ENCODE results near the gene STIP1. TPM values are rescaled to one million over a fixed set of nuclear protein-coding genes. Genes with fewer than 3 reads are reported as not detected.
A peak's percentile ranks its signal among the peaks of the same experiment; 100 is the strongest.

Gene STIP1
- total RNA-seq = 100 to 1,000 TPM; 439 to 477 (median 457) TPM

GRCh38 chr11:64185693-64186491 is at the start of gene STIP1:
Gene STIP1, plus strand, starts transcription at chr11:64186171. Its CDS starts 91 bp downstream, at chr11:64186262.
- no peaks in the 10 kb centered on the region for H3K9me3 Mint-ChIP-seq
- ATAC-seq (peak; percentile 87 to 88), DNase-seq (peak; percentile 97)
- peak within 1 kb of the TSS; percentile 96 for H3K4me3 Mint-ChIP-seq
- no peaks in the 10 kb centered on the region for H3K27me3 Mint-ChIP-seq (ENCODE audit: low read depth)
- H3K4me1 Mint-ChIP-seq (ENCODE audit: low read depth) = peaks cover 39% of the 10 kb centered on the region
- H3K36me3 Mint-ChIP-seq (ENCODE audit: insufficient read depth) = peaks cover 5% of the 10 kb centered on the region

GRCh38 chr11:64136765-64137441 is 49.1 kb upstream of the STIP1 start:
- Mint-ChIP-seq H3K4me3 (no peak overlapping the region), H3K4me1 (ENCODE audit: low read depth) (no peaks in the 10 kb centered on the region), H3K36me3 (ENCODE audit: insufficient read depth) (no peaks in the 10 kb centered on the region)

GRCh38 chr11:64138398-64138797 is 47.6 kb upstream of the STIP1 start:
- DNase-seq (no peak), ATAC-seq (no peak)
- H3K4me3 Mint-ChIP-seq = no peak overlapping the region
- no peaks in the 10 kb centered on the region for H3K27me3 Mint-ChIP-seq (ENCODE audit: low read depth)
- H3K9me3 Mint-ChIP-seq = no peaks in the 10 kb centered on the region
- peaks cover under 1% of the 10 kb centered on the region for H3K4me1 Mint-ChIP-seq (ENCODE audit: low read depth)
- no peaks in the 10 kb centered on the region for H3K36me3 Mint-ChIP-seq (ENCODE audit: insufficient read depth)

More at GRCh38 chr11:64136765-64137441, 49.1 kb upstream of the STIP1 start:
- no peak for DNase-seq
- no peaks in the 10 kb centered on the region for H3K27me3 Mint-ChIP-seq (ENCODE audit: low read depth)
- H3K9me3 Mint-ChIP-seq = no peaks in the 10 kb centered on the region
- no peak for ATAC-seq

- Mint-ChIP-seq H3K36me3 (ENCODE audit: insufficient read depth) (no peaks in the 10 kb centered on the region), H3K9me3 (no peaks in the 10 kb centered on the region), H3K4me3 (no peak overlapping the region), H3K27me3 (ENCODE audit: low read depth) (no peaks in the 10 kb centered on the region), H3K4me1 (ENCODE audit: low read depth) (peaks cover 4% of the 10 kb centered on the region)
- no peak for DNase-seq
- ATAC-seq = no peak
Observed at GRCh38 chr11:64139049-64139448, 46.9 kb upstream of the STIP1 start.

DNA sequence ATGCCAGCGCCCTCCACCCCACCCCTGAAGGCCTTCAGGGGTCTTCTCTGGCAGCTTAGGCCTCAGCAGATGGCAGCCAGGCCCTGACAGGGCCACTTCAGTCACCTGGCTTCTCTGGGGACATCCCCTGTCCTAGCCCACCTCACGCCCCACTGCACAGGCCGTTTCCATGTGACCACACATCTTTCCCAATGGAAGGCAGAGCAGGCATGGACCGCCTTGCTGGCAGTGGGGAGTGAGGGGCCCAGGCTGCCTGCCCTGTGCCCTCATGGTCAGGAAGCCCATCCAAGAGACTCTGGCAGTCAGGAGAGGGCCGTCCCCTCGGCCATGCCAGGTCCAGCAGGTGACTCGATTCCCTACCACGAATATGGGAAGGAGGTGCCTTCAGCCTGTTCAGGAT is 45.9 kb upstream of the STIP1 start:
- Mint-ChIP-seq H3K36me3 (ENCODE audit: insufficient read depth) (no peaks in the 10 kb centered on the region), H3K27me3 (ENCODE audit: low read depth) (no peaks in the 10 kb centered on the region)

DNA sequence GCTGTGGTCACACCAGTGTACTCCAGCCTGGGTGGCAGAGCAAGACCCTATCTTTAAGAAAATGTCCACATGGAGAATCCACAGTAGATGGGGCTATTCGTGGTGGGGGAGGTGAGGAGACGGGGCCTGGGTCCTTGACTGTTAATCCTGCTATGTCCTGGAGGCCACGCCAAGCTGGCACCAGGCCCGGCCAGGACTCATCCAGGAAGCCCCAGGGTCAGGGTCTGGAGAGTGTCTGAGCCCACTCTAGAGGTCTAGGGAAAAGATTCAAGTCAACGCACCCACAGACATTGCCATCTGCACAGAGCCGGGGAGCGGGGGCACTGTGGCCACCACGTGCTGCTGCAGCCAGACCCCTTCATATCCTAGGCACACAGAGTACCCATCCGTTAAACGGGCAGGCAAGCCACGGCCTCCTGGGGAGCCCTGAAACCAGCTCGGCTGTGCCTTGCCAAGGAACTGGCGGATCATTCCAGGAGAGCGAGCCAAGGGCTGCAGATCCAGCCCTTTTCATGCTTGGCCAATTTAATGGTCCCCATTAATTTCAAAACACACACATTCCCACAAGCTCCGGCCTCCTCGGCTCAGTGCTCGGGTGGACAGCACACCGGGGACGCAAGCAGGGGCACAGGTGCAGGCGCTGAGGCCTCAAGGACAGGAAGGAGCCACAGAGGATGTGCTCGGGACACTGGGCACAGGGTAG is 44.7 kb upstream of the STIP1 start:
- peaks cover 6% of the 10 kb centered on the region for H3K4me1 Mint-ChIP-seq (ENCODE audit: low read depth)
- no peak for ATAC-seq
- no peak for DNase-seq
- no peaks in the 10 kb centered on the region for H3K27me3 Mint-ChIP-seq (ENCODE audit: low read depth)
- H3K9me3 Mint-ChIP-seq = no peaks in the 10 kb centered on the region
- no peaks in the 10 kb centered on the region for H3K36me3 Mint-ChIP-seq (ENCODE audit: insufficient read depth)
- no peak overlapping the region for H3K4me3 Mint-ChIP-seq

More for the DNA sequence above, 45.9 kb upstream of the STIP1 start:
- no peak for ATAC-seq
- Mint-ChIP-seq H3K4me1 (ENCODE audit: low read depth) (peaks cover 6% of the 10 kb centered on the region), H3K4me3 (no peak overlapping the region), H3K9me3 (no peaks in the 10 kb centered on the region)
- no peak for DNase-seq

DNA sequence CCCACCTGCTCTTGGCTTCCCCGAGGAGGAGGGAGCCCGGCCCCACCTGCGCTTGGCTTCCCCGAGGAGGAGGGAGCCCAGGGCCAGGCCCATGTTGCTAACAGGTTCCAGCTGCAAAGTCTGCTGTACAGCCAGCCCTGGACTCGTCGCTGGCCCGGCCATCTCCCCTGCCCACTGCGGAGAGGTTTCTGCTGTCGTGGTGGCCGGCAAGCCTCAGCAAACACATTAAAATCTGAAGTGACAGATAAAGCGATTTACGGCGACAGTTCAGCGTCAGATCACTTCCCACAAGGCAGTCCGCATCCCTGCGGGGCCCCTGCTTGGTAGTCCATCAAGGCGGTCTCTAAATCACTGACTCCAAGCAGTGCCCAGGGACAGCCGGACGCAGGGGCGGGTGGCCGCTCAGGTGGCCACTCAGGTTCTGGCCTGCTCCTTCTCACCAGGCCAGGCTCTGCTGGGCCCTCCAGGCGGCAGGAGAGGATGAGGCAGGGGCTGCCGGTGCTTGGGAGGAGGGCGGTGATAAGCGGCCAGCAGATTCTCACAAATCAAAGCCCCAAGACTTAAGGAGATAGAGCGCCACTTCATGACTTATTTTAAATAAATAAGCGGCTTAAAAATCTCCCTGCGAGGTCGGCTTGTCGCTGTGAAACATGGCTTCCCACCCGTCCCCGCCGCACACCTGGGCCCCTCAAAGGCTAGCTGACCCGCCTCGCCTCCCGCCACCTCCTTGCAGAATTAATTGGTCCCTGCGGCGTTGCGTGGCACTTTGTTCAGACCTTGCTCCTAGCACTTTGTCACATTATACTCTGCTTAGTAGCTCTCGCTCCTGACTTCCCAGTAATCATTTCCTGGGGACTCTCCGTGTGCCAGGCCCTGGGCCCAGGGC is 41.1 kb upstream of the STIP1 start:
- H3K4me3 Mint-ChIP-seq = no peak overlapping the region
- no peak for DNase-seq
- H3K36me3 Mint-ChIP-seq (ENCODE audit: insufficient read depth) = no peaks in the 10 kb centered on the region
- no peaks in the 10 kb centered on the region for H3K9me3 Mint-ChIP-seq
- ATAC-seq = no peak
- no peaks in the 10 kb centered on the region for H3K27me3 Mint-ChIP-seq (ENCODE audit: low read depth)
- peaks cover 8% of the 10 kb centered on the region for H3K4me1 Mint-ChIP-seq (ENCODE audit: low read depth)

- H3K4me3 Mint-ChIP-seq = no peak overlapping the region
- no peaks in the 10 kb centered on the region for H3K9me3 Mint-ChIP-seq
Observed at GRCh38 chr11:64146036-64146955, 39.7 kb upstream of the STIP1 start.

GRCh38 chr11:64148226-64148916 is 37.6 kb upstream of the STIP1 start:
- Mint-ChIP-seq H3K9me3 (no peaks in the 10 kb centered on the region), H3K4me1 (ENCODE audit: low read depth) (peaks cover 8% of the 10 kb centered on the region), H3K36me3 (ENCODE audit: insufficient read depth) (no peaks in the 10 kb centered on the region), H3K4me3 (no peak overlapping the region), H3K27me3 (ENCODE audit: low read depth) (no peaks in the 10 kb centered on the region)
- peak; percentile 73 for DNase-seq
- ATAC-seq = peak; percentile 44 to 60

More at GRCh38 chr11:64146036-64146955, 39.7 kb upstream of the STIP1 start:
- no peaks in the 10 kb centered on the region for H3K27me3 Mint-ChIP-seq (ENCODE audit: low read depth)
- peak; percentile 74 to 75 for ATAC-seq
- DNase-seq = peak; percentile 58
- no peaks in the 10 kb centered on the region for H3K36me3 Mint-ChIP-seq (ENCODE audit: insufficient read depth)
- peaks cover 8% of the 10 kb centered on the region for H3K4me1 Mint-ChIP-seq (ENCODE audit: low read depth)

GRCh38 chr11:64148917-64149617 is 36.9 kb upstream of the STIP1 start:
- Mint-ChIP-seq H3K9me3 (no peaks in the 10 kb centered on the region), H3K4me3 (no peak overlapping the region), H3K4me1 (ENCODE audit: low read depth) (peaks cover 4% of the 10 kb centered on the region), H3K27me3 (ENCODE audit: low read depth) (no peaks in the 10 kb centered on the region), H3K36me3 (ENCODE audit: insufficient read depth) (no peaks in the 10 kb centered on the region)
- DNase-seq (no peak), ATAC-seq (no peak)

DNA sequence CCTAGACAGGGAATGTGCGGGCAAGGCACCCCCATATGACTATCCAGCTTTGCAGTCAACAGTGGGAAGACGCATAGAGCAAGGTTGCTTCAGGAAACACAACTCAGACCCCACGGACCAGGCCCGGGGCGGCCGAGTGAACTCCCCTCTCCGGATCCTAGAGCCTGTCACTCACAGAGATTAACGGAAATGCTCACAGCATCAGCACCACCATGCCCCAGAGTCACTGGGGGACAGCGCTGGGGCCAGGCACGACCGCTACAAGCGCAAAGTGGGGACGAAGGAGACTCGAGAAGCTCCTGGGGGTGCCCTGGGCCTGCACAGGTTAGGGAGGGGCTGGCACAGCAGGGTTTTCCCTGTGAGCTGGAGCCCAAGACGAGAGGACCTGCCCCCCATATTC is 35.9 kb upstream of the STIP1 start:
- Mint-ChIP-seq H3K36me3 (ENCODE audit: insufficient read depth) (no peaks in the 10 kb centered on the region), H3K4me3 (no peak overlapping the region), H3K27me3 (ENCODE audit: low read depth) (no peaks in the 10 kb centered on the region), H3K9me3 (no peaks in the 10 kb centered on the region), H3K4me1 (ENCODE audit: low read depth) (peaks cover 2% of the 10 kb centered on the region)
- DNase-seq = no peak
- ATAC-seq = no peak

Data from activated T-cell treated with anti-CD3 and anti-CD28 coated beads, Interleukin-2, amount 50 U/mL, for 4 hours (primary cell).